ENCODE data around the gene CHRNA9. TPM values are rescaled to one million over a fixed set of nuclear protein-coding genes. Genes with fewer than 3 reads are reported as not detected.

The CHRNA9 gene
- polyA plus RNA-seq, 1 donor (not counting 4 experiments of a cell fraction or from before 2014, with no cell fraction given): 0.03 TPM

GRCh38 chr4:40305328-40306170 lies 29.6 kb upstream of the CHRNA9 start:
- DNase-seq (ENCODE audit: low read depth, low spot score) (no peak), FAIRE-seq (no peak)
- no peaks in the 10 kb centered on the region for H3K27me3 ChIP-seq (ENCODE audit: control insufficient read depth, extremely low read depth, insufficient read depth, low read length)
- H3K9ac ChIP-seq (ENCODE audit: control insufficient read depth, extremely low read depth, insufficient read depth, low read length): no peak overlapping the region
- H3K4me3 ChIP-seq (ENCODE audit: control insufficient read depth in 2 of 3, extremely low read depth in 1 of 3, insufficient read depth in 2 of 3, low read depth in 1 of 3, low read length in 3 of 3): no peak overlapping the region
- TF ChIP-seq EZH2 (IDR thresholded peaks at IDR 0.05; ENCODE audit: low read length) (no peak), CTCF (optimal IDR thresholded peaks at IDR 0.05 in 1 of 3, IDR thresholded peaks at IDR 0.05 in 1 of 3, conservative IDR thresholded peaks at IDR 0.05 in 1 of 3; ENCODE audit: extremely low read depth in 1 of 3, insufficient read depth in 2 of 3, low read length in 3 of 3) (no peak)
- H3K4me2 ChIP-seq (ENCODE audit: control insufficient read depth, extremely low read depth, insufficient read depth, low read depth, low read length): no peak overlapping the region
- no peaks in the 10 kb centered on the region for H4K20me1 ChIP-seq (ENCODE audit: control insufficient read depth, extremely low read depth, insufficient read depth, low read length)
- dilution Hi-C loops (cut with MboI; ENCODE audit: extremely low pct_ligation_motif_present, low sequenced_read_pairs): no loop called here
- no peaks in the 10 kb centered on the region for H3K9me3 ChIP-seq (ENCODE audit: control insufficient read depth, low read depth, low read length)
- no peaks in the 10 kb centered on the region for H3K79me2 ChIP-seq (ENCODE audit: control insufficient read depth, insufficient read depth, low read length)
- no peak overlapping the region for H3K27ac ChIP-seq (ENCODE audit: control insufficient read depth, insufficient read depth, low read length)
- peaks cover 6% of the 10 kb centered on the region for H3K4me1 ChIP-seq (ENCODE audit: control insufficient read depth, extremely low read depth, insufficient read depth, low read length)
- no peaks in the 10 kb centered on the region for H3K36me3 ChIP-seq (ENCODE audit: control insufficient read depth in 2 of 2, extremely low read depth in 1 of 2, insufficient read depth in 2 of 2, low read length in 2 of 2)
- H2AFZ ChIP-seq (ENCODE audit: control insufficient read depth, low read length): no peak overlapping the region
- H3K9me1 ChIP-seq (ENCODE audit: control insufficient read depth, extremely low read depth, insufficient read depth, low read length): no peaks in the 10 kb centered on the region

DNA sequence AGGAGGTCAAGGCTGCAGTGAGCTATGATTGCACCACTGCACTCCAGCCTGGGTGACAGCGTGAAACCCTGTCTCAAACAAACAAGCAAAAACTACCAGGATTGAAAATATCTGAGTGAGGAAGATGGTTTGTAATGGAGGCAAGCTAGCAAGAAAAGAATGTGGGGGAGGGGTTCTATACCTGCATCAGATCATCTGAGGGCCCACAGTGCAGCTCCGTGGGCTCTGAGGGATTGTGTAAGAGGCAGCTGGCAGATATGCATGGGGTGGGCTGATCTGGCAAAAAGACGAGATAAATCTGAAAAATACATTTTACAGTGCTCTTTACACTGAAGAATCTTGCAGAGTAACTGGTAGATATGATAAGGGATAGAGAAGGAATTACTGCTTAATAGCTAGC lies 28.9 kb upstream of the CHRNA9 start:
- Histone ChIP-seq H3K4me3 (ENCODE audit: control insufficient read depth in 2 of 3, extremely low read depth in 1 of 3, insufficient read depth in 2 of 3, low read depth in 1 of 3, low read length in 3 of 3) (no peak overlapping the region), H3K79me2 (ENCODE audit: control insufficient read depth, insufficient read depth, low read length) (no peaks in the 10 kb centered on the region), H4K20me1 (ENCODE audit: control insufficient read depth, extremely low read depth, insufficient read depth, low read length) (no peaks in the 10 kb centered on the region), H3K36me3 (ENCODE audit: control insufficient read depth in 2 of 2, extremely low read depth in 1 of 2, insufficient read depth in 2 of 2, low read length in 2 of 2) (no peaks in the 10 kb centered on the region), H2AFZ (ENCODE audit: control insufficient read depth, low read length) (no peak overlapping the region), H3K4me1 (ENCODE audit: control insufficient read depth, extremely low read depth, insufficient read depth, low read length) (peaks cover 6% of the 10 kb centered on the region), H3K9ac (ENCODE audit: control insufficient read depth, extremely low read depth, insufficient read depth, low read length) (no peak overlapping the region), H3K4me2 (ENCODE audit: control insufficient read depth, extremely low read depth, insufficient read depth, low read depth, low read length) (no peak overlapping the region), H3K9me3 (ENCODE audit: control insufficient read depth, low read depth, low read length) (no peaks in the 10 kb centered on the region), H3K27ac (ENCODE audit: control insufficient read depth, insufficient read depth, low read length) (no peak overlapping the region), H3K27me3 (ENCODE audit: control insufficient read depth, extremely low read depth, insufficient read depth, low read length) (no peaks in the 10 kb centered on the region), H3K9me1 (ENCODE audit: control insufficient read depth, extremely low read depth, insufficient read depth, low read length) (no peaks in the 10 kb centered on the region)
- FAIRE-seq: no peak
- no peak for DNase-seq (ENCODE audit: low read depth, low spot score)
- TF ChIP-seq EZH2 (IDR thresholded peaks at IDR 0.05; ENCODE audit: low read length): no peak
- no peak for TF ChIP-seq CTCF (optimal IDR thresholded peaks at IDR 0.05 in 1 of 3, IDR thresholded peaks at IDR 0.05 in 1 of 3, conservative IDR thresholded peaks at IDR 0.05 in 1 of 3; ENCODE audit: extremely low read depth in 1 of 3, insufficient read depth in 2 of 3, low read length in 3 of 3)
- dilution Hi-C loops (cut with MboI; ENCODE audit: extremely low pct_ligation_motif_present, low sequenced_read_pairs): no loop called here

Measured in keratinocyte (primary cell).